ENCODE measurements around the gene ARHGEF4. TPM values are rescaled to one million over a fixed set of nuclear protein-coding genes. Genes with fewer than 3 reads are reported as not detected.

The ARHGEF4 gene
- total and polyA plus RNA-seq, 10 of the 15 experiments (the other 5 are each of a cell fraction or from before 2014, with no cell fraction given): 0.02 to 0.24 (median 0.16) TPM; not detected in 6

DNA sequence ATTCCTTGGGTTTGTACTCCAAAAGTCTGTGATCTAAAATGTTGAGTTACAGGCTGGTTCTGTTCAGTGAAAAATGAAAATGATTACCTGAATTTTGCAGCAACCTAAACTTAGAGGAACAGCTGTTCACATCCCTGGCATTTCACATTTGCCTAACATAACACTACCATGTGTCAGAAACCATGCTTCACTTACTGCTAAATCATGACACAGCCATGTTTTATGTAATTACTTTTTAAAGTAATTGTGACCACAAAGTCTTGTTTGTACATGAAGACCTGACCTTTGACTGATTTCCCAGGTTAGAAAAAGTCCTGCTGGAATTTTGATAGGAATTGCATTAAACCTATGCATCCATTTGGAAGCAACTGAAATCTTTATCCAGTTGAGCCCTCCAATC is 177.4 kb downstream of the ARHGEF4 start:
- no peak overlapping the region for H3K27ac ChIP-seq (ENCODE audit: control insufficient read depth, insufficient read depth)
- no peaks in the 10 kb centered on the region for H3K79me2 ChIP-seq (ENCODE audit: control insufficient read depth, insufficient read depth, low read length)
- H2AFZ ChIP-seq (ENCODE audit: control insufficient read depth, low read depth, low read length): no peak overlapping the region
- BruUV-seq (replicated peaks): no TSS peak
- no peaks in the 10 kb centered on the region for H3K36me3 ChIP-seq (ENCODE audit: control insufficient read depth in 2 of 2, insufficient read depth in 2 of 2, low read length in 1 of 2)
- no peaks in the 10 kb centered on the region for H4K20me1 ChIP-seq (ENCODE audit: control insufficient read depth, insufficient read depth)
- CTCF ChIA-PET: no interaction called here
- no peak overlapping the region for H3K4me3 ChIP-seq
- TF ChIP-seq RELA (IDR thresholded peaks at IDR 0.05; ENCODE audit: borderline replicate concordance, partially characterized antibody) (no peak), CEBPB (IDR thresholded peaks at IDR 0.05; ENCODE audit: borderline replicate concordance in 1 of 2, low read depth in 2 of 2, low read length in 2 of 2) (no peak), TAF1 (IDR thresholded peaks at IDR 0.05; ENCODE audit: borderline replicate concordance, low read depth, low read length) (no peak), BHLHE40 (IDR thresholded peaks at IDR 0.05; ENCODE audit: borderline replicate concordance in 1 of 2, low read depth in 2 of 2, low read length in 1 of 2) (no peak), NR2C2 (IDR thresholded peaks at IDR 0.05; ENCODE audit: borderline replicate concordance, control insufficient read depth, insufficient read length, low read depth) (no peak)
- TF ChIP-seq, protein P1, sequence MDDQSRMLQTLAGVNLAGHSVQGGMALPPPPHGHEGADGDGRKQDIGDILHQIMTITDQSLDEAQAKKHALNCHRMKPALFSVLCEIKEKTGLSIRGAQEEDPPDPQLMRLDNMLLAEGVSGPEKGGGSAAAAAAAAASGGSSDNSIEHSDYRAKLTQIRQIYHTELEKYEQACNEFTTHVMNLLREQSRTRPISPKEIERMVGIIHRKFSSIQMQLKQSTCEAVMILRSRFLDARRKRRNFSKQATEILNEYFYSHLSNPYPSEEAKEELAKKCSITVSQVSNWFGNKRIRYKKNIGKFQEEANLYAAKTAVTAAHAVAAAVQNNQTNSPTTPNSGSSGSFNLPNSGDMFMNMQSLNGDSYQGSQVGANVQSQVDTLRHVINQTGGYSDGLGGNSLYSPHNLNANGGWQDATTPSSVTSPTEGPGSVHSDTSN (IDR thresholded peaks at IDR 0.05; ENCODE audit: insufficient replicate concordance, low read depth, low read length): no peak
- TF ChIP-seq, protein P2, sequence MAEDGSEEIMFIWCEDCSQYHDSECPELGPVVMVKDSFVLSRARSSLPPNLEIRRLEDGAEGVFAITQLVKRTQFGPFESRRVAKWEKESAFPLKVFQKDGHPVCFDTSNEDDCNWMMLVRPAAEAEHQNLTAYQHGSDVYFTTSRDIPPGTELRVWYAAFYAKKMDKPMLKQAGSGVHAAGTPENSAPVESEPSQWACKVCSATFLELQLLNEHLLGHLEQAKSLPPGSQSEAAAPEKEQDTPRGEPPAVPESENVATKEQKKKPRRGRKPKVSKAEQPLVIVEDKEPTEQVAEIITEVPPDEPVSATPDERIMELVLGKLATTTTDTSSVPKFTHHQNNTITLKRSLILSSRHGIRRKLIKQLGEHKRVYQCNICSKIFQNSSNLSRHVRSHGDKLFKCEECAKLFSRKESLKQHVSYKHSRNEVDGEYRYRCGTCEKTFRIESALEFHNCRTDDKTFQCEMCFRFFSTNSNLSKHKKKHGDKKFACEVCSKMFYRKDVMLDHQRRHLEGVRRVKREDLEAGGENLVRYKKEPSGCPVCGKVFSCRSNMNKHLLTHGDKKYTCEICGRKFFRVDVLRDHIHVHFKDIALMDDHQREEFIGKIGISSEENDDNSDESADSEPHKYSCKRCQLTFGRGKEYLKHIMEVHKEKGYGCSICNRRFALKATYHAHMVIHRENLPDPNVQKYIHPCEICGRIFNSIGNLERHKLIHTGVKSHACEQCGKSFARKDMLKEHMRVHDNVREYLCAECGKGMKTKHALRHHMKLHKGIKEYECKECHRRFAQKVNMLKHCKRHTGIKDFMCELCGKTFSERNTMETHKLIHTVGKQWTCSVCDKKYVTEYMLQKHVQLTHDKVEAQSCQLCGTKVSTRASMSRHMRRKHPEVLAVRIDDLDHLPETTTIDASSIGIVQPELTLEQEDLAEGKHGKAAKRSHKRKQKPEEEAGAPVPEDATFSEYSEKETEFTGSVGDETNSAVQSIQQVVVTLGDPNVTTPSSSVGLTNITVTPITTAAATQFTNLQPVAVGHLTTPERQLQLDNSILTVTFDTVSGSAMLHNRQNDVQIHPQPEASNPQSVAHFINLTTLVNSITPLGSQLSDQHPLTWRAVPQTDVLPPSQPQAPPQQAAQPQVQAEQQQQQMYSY (CRISPR knock-in tag; IDR thresholded peaks at IDR 0.05): no peak
- TF ChIP-seq, protein P3, sequence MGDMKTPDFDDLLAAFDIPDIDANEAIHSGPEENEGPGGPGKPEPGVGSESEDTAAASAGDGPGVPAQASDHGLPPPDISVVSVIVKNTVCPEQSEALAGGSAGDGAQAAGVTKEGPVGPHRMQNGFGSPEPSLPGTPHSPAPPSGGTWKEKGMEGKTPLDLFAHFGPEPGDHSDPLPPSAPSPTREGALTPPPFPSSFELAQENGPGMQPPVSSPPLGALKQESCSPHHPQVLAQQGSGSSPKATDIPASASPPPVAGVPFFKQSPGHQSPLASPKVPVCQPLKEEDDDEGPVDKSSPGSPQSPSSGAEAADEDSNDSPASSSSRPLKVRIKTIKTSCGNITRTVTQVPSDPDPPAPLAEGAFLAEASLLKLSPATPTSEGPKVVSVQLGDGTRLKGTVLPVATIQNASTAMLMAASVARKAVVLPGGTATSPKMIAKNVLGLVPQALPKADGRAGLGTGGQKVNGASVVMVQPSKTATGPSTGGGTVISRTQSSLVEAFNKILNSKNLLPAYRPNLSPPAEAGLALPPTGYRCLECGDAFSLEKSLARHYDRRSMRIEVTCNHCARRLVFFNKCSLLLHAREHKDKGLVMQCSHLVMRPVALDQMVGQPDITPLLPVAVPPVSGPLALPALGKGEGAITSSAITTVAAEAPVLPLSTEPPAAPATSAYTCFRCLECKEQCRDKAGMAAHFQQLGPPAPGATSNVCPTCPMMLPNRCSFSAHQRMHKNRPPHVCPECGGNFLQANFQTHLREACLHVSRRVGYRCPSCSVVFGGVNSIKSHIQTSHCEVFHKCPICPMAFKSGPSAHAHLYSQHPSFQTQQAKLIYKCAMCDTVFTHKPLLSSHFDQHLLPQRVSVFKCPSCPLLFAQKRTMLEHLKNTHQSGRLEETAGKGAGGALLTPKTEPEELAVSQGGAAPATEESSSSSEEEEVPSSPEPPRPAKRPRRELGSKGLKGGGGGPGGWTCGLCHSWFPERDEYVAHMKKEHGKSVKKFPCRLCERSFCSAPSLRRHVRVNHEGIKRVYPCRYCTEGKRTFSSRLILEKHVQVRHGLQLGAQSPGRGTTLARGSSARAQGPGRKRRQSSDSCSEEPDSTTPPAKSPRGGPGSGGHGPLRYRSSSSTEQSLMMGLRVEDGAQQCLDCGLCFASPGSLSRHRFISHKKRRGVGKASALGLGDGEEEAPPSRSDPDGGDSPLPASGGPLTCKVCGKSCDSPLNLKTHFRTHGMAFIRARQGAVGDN (IDR thresholded peaks at IDR 0.05): no peak
- TF ChIP-seq, protein P4, sequence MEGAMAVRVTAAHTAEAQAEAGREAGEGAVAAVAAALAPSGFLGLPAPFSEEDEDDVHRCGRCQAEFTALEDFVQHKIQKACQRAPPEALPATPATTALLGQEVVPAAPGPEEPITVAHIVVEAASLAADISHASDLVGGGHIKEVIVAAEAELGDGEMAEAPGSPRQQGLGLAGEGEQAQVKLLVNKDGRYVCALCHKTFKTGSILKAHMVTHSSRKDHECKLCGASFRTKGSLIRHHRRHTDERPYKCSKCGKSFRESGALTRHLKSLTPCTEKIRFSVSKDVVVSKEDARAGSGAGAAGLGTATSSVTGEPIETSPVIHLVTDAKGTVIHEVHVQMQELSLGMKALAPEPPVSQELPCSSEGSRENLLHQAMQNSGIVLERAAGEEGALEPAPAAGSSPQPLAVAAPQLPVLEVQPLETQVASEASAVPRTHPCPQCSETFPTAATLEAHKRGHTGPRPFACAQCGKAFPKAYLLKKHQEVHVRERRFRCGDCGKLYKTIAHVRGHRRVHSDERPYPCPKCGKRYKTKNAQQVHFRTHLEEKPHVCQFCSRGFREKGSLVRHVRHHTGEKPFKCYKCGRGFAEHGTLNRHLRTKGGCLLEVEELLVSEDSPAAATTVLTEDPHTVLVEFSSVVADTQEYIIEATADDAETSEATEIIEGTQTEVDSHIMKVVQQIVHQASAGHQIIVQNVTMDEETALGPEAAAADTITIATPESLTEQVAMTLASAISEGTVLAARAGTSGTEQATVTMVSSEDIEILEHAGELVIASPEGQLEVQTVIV (IDR thresholded peaks at IDR 0.05; ENCODE audit: borderline replicate concordance, partially characterized antibody): no peak
- SMC1A ChIA-PET (ENCODE audit: uncharacterized antibody, unreplicated experiment): no interaction called here
- peaks cover 0 to 3% of the 10 kb centered on the region in 2 experiments; a peak in 2 of 4 replicates for H3K27me3 ChIP-seq (replicated peaks in 1 of 2; ENCODE audit: control insufficient read depth in 2 of 2, insufficient read depth in 2 of 2, low read length in 1 of 2)
- POLR2A ChIA-PET: no interaction called here
- in situ Hi-C loops (cut with MboI): no loop called here
- RAD21 ChIA-PET (ENCODE audit: unreplicated experiment): no interaction called here
- no peak overlapping the region for H3K9ac ChIP-seq (ENCODE audit: control insufficient read depth, insufficient read depth, low read length)
- no peaks in the 10 kb centered on the region for H3K4me1 ChIP-seq (ENCODE audit: control insufficient read depth, insufficient read depth, low read length)
- no peak overlapping the region for H3K4me2 ChIP-seq (ENCODE audit: control insufficient read depth, insufficient read depth)
- FAIRE-seq: no peak
- ATAC-seq: no peak
- intact Hi-C loops (cut with micrococcal nuclease; ENCODE audit: unreplicated experiment): no loop called here
- H3K9me3 ChIP-seq (replicated peaks; ENCODE audit: control insufficient read depth, insufficient read depth, low read length): no peaks in the 10 kb centered on the region
- no peak for DNase-seq (ENCODE audit: low read depth, low spot score)
